Measurements from ENCODE around the gene CADM1.

Gene CADM1

GRCh38 chr11:115330684-115331482 is 173.3 kb downstream of the CADM1 start:
- Histone ChIP-seq H3K27me3 (ENCODE audit: insufficient read depth, low read length) (no peaks in the 10 kb centered on the region), H3K36me3 (ENCODE audit: insufficient read depth, low read length) (peaks cover 3% of the 10 kb centered on the region; the same call in 1 of the 2 replicates), H3K4me1 (ENCODE audit: insufficient read depth, low read length) (peaks cover 10% of the 10 kb centered on the region; the same call in 1 of the 2 replicates), H3K27ac (ENCODE audit: low read depth, low read length) (no peak overlapping the region), H3K4me3 (ENCODE audit: low read length) (no peak overlapping the region), H3K9ac (ENCODE audit: low read depth, low read length) (no peak overlapping the region), H3K9me3 (ENCODE audit: insufficient read depth, low read depth, low read length) (peaks cover 5% of the 10 kb centered on the region; the same call in 1 of the 2 replicates)
- WGBS: 97% methylated on average over 3 of the region's 3 CpGs

- Histone ChIP-seq H3K27ac (ENCODE audit: low read depth, low read length) (no peak overlapping the region), H3K36me3 (ENCODE audit: insufficient read depth, low read length) (peaks cover 3% of the 10 kb centered on the region; the same call in 1 of the 2 replicates), H3K9ac (ENCODE audit: low read depth, low read length) (no peak overlapping the region), H3K4me1 (ENCODE audit: insufficient read depth, low read length) (peaks cover 10% of the 10 kb centered on the region; the same call in 1 of the 2 replicates), H3K4me3 (ENCODE audit: low read length) (no peak overlapping the region), H3K27me3 (ENCODE audit: insufficient read depth, low read length) (no peaks in the 10 kb centered on the region), H3K9me3 (ENCODE audit: insufficient read depth, low read depth, low read length) (peaks cover 5% of the 10 kb centered on the region; the same call in 1 of the 2 replicates)
- WGBS: 75% methylated on average over 1 of the region's 2 CpGs
Observed at GRCh38 chr11:115326526-115326925, 177.7 kb downstream of the CADM1 start.

- Histone ChIP-seq H3K36me3 (ENCODE audit: insufficient read depth, low read length) (peaks cover 3% of the 10 kb centered on the region; the same call in 1 of the 2 replicates), H3K4me1 (ENCODE audit: insufficient read depth, low read length) (peaks cover under 1% of the 10 kb centered on the region; the same call in 1 of the 2 replicates), H3K27ac (ENCODE audit: low read depth, low read length) (no peak overlapping the region), H3K27me3 (ENCODE audit: insufficient read depth, low read length) (no peaks in the 10 kb centered on the region), H3K4me3 (ENCODE audit: low read length) (no peak overlapping the region), H3K9me3 (ENCODE audit: insufficient read depth, low read depth, low read length) (peaks cover 5% of the 10 kb centered on the region; the same call in 1 of the 2 replicates), H3K9ac (ENCODE audit: low read depth, low read length) (no peak overlapping the region)
- 88% methylated on average over 1 of the region's 1 CpG for WGBS
Observed at GRCh38 chr11:115325523-115325922, 178.7 kb downstream of the CADM1 start.

- H3K9me3 ChIP-seq (ENCODE audit: insufficient read depth, low read depth, low read length): 0 out of 2 replicates have a peak, but pooled peaks cover 3% of the 10 kb centered on the region
- no peak overlapping the region for H3K4me3 ChIP-seq (ENCODE audit: low read length)
- H3K27ac ChIP-seq (ENCODE audit: low read depth, low read length): no peak overlapping the region
- H3K27me3 ChIP-seq (ENCODE audit: insufficient read depth, low read length): no peaks in the 10 kb centered on the region
- WGBS: 47% methylated on average over 12 of the region's 12 CpGs
- no peak overlapping the region for H3K9ac ChIP-seq (ENCODE audit: low read depth, low read length)
- H3K36me3 ChIP-seq (ENCODE audit: insufficient read depth, low read length): peaks cover 3% of the 10 kb centered on the region; the same call in 1 of the 2 replicates
- H3K4me1 ChIP-seq (ENCODE audit: insufficient read depth, low read length): no peaks in the 10 kb centered on the region
Observed at GRCh38 chr11:115324581-115325432, 179.4 kb downstream of the CADM1 start.

GRCh38 chr11:115322553-115323203 is 181.5 kb downstream of the CADM1 start:
- Histone ChIP-seq H3K27me3 (ENCODE audit: insufficient read depth, low read length) (no peaks in the 10 kb centered on the region), H3K9ac (ENCODE audit: low read depth, low read length) (no peak overlapping the region), H3K36me3 (ENCODE audit: insufficient read depth, low read length) (no peaks in the 10 kb centered on the region), H3K27ac (ENCODE audit: low read depth, low read length) (no peak overlapping the region), H3K4me1 (ENCODE audit: insufficient read depth, low read length) (no peaks in the 10 kb centered on the region), H3K4me3 (ENCODE audit: low read length) (no peak overlapping the region), H3K9me3 (ENCODE audit: insufficient read depth, low read depth, low read length) (no peaks in the 10 kb centered on the region)
- WGBS: 98% methylated on average over 3 of the region's 4 CpGs

GRCh38 chr11:115321605-115322289 is 182.5 kb downstream of the CADM1 start:
- Histone ChIP-seq H3K27ac (ENCODE audit: low read depth, low read length) (no peak overlapping the region), H3K9me3 (ENCODE audit: insufficient read depth, low read depth, low read length) (no peaks in the 10 kb centered on the region), H3K9ac (ENCODE audit: low read depth, low read length) (no peak overlapping the region), H3K4me3 (ENCODE audit: low read length) (no peak overlapping the region), H3K4me1 (ENCODE audit: insufficient read depth, low read length) (no peaks in the 10 kb centered on the region), H3K27me3 (ENCODE audit: insufficient read depth, low read length) (no peaks in the 10 kb centered on the region), H3K36me3 (ENCODE audit: insufficient read depth, low read length) (no peaks in the 10 kb centered on the region)
- 90% methylated on average over 6 of the region's 6 CpGs for WGBS

- H3K27me3 ChIP-seq (ENCODE audit: insufficient read depth, low read length): no peaks in the 10 kb centered on the region
- no peaks in the 10 kb centered on the region for H3K36me3 ChIP-seq (ENCODE audit: insufficient read depth, low read length)
- no peak overlapping the region for H3K9ac ChIP-seq (ENCODE audit: low read depth, low read length)
- WGBS: 97% methylated on average over 5 of the region's 6 CpGs
- H3K4me1 ChIP-seq (ENCODE audit: insufficient read depth, low read length): no peaks in the 10 kb centered on the region
- H3K4me3 ChIP-seq (ENCODE audit: low read length): no peak overlapping the region
- no peak overlapping the region for H3K27ac ChIP-seq (ENCODE audit: low read depth, low read length)
- no peaks in the 10 kb centered on the region for H3K9me3 ChIP-seq (ENCODE audit: insufficient read depth, low read depth, low read length)
Observed at GRCh38 chr11:115317277-115318185, 186.7 kb downstream of the CADM1 start.

GRCh38 chr11:115316696-115317095 is 187.5 kb downstream of the CADM1 start:
- H3K27me3 ChIP-seq (ENCODE audit: insufficient read depth, low read length): no peaks in the 10 kb centered on the region
- no peak overlapping the region for H3K27ac ChIP-seq (ENCODE audit: low read depth, low read length)
- H3K36me3 ChIP-seq (ENCODE audit: insufficient read depth, low read length): no peaks in the 10 kb centered on the region
- H3K9ac ChIP-seq (ENCODE audit: low read depth, low read length): no peak overlapping the region
- H3K9me3 ChIP-seq (ENCODE audit: insufficient read depth, low read depth, low read length): no peaks in the 10 kb centered on the region
- H3K4me3 ChIP-seq (ENCODE audit: low read length): no peak overlapping the region
- no peaks in the 10 kb centered on the region for H3K4me1 ChIP-seq (ENCODE audit: insufficient read depth, low read length)
- WGBS: 85% methylated on average over 5 of the region's 5 CpGs

GRCh38 chr11:115314330-115314920 is 189.8 kb downstream of the CADM1 start:
- no peak overlapping the region for H3K4me3 ChIP-seq (ENCODE audit: low read length)
- 91% methylated on average over 3 of the region's 3 CpGs for WGBS
- H3K27ac ChIP-seq (ENCODE audit: low read depth, low read length): no peak overlapping the region
- H3K9ac ChIP-seq (ENCODE audit: low read depth, low read length): no peak overlapping the region
- no peaks in the 10 kb centered on the region for H3K27me3 ChIP-seq (ENCODE audit: insufficient read depth, low read length)
- H3K36me3 ChIP-seq (ENCODE audit: insufficient read depth, low read length): no peaks in the 10 kb centered on the region
- no peaks in the 10 kb centered on the region for H3K9me3 ChIP-seq (ENCODE audit: insufficient read depth, low read depth, low read length)
- H3K4me1 ChIP-seq (ENCODE audit: insufficient read depth, low read length): no peaks in the 10 kb centered on the region
